Measurements from ENCODE around the gene MAPK10. TPM values are rescaled to one million over a fixed set of nuclear protein-coding genes. Genes with fewer than 3 reads are reported as not detected.

MAPK10 gene
- 12.2 and 14.8 TPM in 2 replicates for total RNA-seq
- 5.9 and 9.1 TPM in 2 replicates for polyA plus RNA-seq

- Histone ChIP-seq H3K79me2 (no peaks in the 10 kb centered on the region), H2AFZ (peak within 1 kb of the TSS; percentile 16), H4K20me1 (ENCODE audit: insufficient read depth, poor library complexity, severe bottlenecking) (no peaks in the 10 kb centered on the region), H3K27me3 (no peaks in the 10 kb centered on the region), H3K4me2 (peak within 1 kb of the TSS; percentile 65), H3K9me3 (ENCODE audit: low read depth) (no peaks in the 10 kb centered on the region), H3K27ac (peak within 1 kb of the TSS; percentile 55), H3K9me2 (replicated peaks; ENCODE audit: insufficient read depth) (no peaks in the 10 kb centered on the region), H3K36me3 (replicated peaks; ENCODE audit: insufficient read depth, low read depth) (no peaks in the 10 kb centered on the region), H3K4me1 (ENCODE audit: insufficient read depth) (peaks cover 6% of the 10 kb centered on the region), H3K4me3 (no peak within 1 kb of the TSS)
- WGBS (ENCODE audit: low lambda C conversion rate, missing lambda C conversion rate) = 8% methylated on average over 12 of the region's 12 CpGs
- TF ChIP-seq CTCF (IDR thresholded peaks at IDR 0.05; ENCODE audit: poor library complexity) = no peak
- no peak for TF ChIP-seq EZH2 (IDR thresholded peaks at IDR 0.05; ENCODE audit: borderline replicate concordance)
- no peak for TF ChIP-seq EZH2phosphoT487 (IDR thresholded peaks at IDR 0.05; ENCODE audit: low read depth, severe bottlenecking, unreplicated experiment)
- DNase-seq (ENCODE audit: low spot score) = peak; percentile 90
Measured at GRCh38 chr4:86359944-86360478, at the start of gene MAPK10. Gene MAPK10 (minus strand): TSS chr4:86360053.

GRCh38 chr4:86403575-86403974 is 43.7 kb upstream of the MAPK10 start:
- TF ChIP-seq EZH2phosphoT487 (IDR thresholded peaks at IDR 0.05; ENCODE audit: low read depth, severe bottlenecking, unreplicated experiment) (no peak), CTCF (IDR thresholded peaks at IDR 0.05; ENCODE audit: poor library complexity) (no peak), EZH2 (IDR thresholded peaks at IDR 0.05; ENCODE audit: borderline replicate concordance) (no peak)
- Histone ChIP-seq H3K27me3 (no peaks in the 10 kb centered on the region), H3K4me1 (ENCODE audit: insufficient read depth) (no peaks in the 10 kb centered on the region), H3K9me2 (replicated peaks; ENCODE audit: insufficient read depth) (no peaks in the 10 kb centered on the region), H3K9me3 (ENCODE audit: low read depth) (no peaks in the 10 kb centered on the region), H3K27ac (no peak overlapping the region), H3K4me3 (no peak overlapping the region), H3K79me2 (no peaks in the 10 kb centered on the region), H4K20me1 (ENCODE audit: insufficient read depth, poor library complexity, severe bottlenecking) (no peaks in the 10 kb centered on the region), H2AFZ (no peak overlapping the region), H3K36me3 (replicated peaks; ENCODE audit: insufficient read depth, low read depth) (no peaks in the 10 kb centered on the region), H3K4me2 (no peak overlapping the region)
- no peak for DNase-seq (ENCODE audit: low spot score)
- 67% methylated on average over 6 of the region's 6 CpGs for WGBS (ENCODE audit: low lambda C conversion rate, missing lambda C conversion rate)

- Histone ChIP-seq H3K9me3 (ENCODE audit: low read depth) (no peaks in the 10 kb centered on the region), H3K9me2 (replicated peaks; ENCODE audit: insufficient read depth) (no peaks in the 10 kb centered on the region), H3K27ac (no peak overlapping the region), H3K4me2 (no peak overlapping the region), H3K27me3 (no peaks in the 10 kb centered on the region), H3K4me3 (no peak overlapping the region), H3K79me2 (no peaks in the 10 kb centered on the region), H4K20me1 (ENCODE audit: insufficient read depth, poor library complexity, severe bottlenecking) (no peaks in the 10 kb centered on the region), H3K4me1 (ENCODE audit: insufficient read depth) (no peaks in the 10 kb centered on the region), H3K36me3 (replicated peaks; ENCODE audit: insufficient read depth, low read depth) (no peaks in the 10 kb centered on the region), H2AFZ (no peak overlapping the region)
- no peak for DNase-seq (ENCODE audit: low spot score)
- TF ChIP-seq EZH2phosphoT487 (IDR thresholded peaks at IDR 0.05; ENCODE audit: low read depth, severe bottlenecking, unreplicated experiment) (no peak), EZH2 (IDR thresholded peaks at IDR 0.05; ENCODE audit: borderline replicate concordance) (no peak), CTCF (IDR thresholded peaks at IDR 0.05; ENCODE audit: poor library complexity) (no peak)
- 70% methylated on average over 2 of the region's 2 CpGs for WGBS (ENCODE audit: low lambda C conversion rate, missing lambda C conversion rate)
Measured at GRCh38 chr4:86401826-86402225, 42.0 kb upstream of the MAPK10 start.

All from hepatocyte (in vitro differentiated cells).